ENCODE measurements around the gene YES1.

Gene YES1

GRCh38 chr18:711657-712400, 100.2 kb downstream of the YES1 start (continued):
- TF ChIP-seq, protein P1, sequence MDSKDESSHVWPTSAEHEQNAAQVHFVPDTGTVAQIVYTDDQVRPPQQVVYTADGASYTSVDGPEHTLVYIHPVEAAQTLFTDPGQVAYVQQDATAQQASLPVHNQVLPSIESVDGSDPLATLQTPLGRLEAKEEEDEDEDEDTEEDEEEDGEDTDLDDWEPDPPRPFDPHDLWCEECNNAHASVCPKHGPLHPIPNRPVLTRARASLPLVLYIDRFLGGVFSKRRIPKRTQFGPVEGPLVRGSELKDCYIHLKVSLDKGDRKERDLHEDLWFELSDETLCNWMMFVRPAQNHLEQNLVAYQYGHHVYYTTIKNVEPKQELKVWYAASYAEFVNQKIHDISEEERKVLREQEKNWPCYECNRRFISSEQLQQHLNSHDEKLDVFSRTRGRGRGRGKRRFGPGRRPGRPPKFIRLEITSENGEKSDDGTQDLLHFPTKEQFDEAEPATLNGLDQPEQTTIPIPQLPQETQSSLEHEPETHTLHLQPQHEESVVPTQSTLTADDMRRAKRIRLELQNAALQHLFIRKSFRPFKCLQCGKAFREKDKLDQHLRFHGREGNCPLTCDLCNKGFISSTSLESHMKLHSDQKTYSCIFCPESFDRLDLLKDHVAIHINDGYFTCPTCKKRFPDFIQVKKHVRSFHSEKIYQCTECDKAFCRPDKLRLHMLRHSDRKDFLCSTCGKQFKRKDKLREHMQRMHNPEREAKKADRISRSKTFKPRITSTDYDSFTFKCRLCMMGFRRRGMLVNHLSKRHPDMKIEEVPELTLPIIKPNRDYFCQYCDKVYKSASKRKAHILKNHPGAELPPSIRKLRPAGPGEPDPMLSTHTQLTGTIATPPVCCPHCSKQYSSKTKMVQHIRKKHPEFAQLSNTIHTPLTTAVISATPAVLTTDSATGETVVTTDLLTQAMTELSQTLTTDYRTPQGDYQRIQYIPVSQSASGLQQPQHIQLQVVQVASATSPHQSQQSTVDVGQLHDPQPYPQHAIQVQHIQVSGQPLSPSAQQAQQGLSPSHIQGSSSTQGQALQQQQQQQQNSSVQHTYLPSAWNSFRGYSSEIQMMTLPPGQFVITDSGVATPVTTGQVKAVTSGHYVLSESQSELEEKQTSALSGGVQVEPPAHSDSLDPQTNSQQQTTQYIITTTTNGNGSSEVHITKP (tag by site-specific recombination; IDR thresholded peaks at IDR 0.05) = peak; percentile 52
- no peak for TF ChIP-seq GLI4 (tag by site-specific recombination; IDR thresholded peaks at IDR 0.05)
- no peak for TF ChIP-seq PRDM2 (tag by site-specific recombination; IDR thresholded peaks at IDR 0.05; ENCODE audit: borderline replicate concordance)
- TF ChIP-seq KLF16 (tag by site-specific recombination; IDR thresholded peaks at IDR 0.05) = 0 out of 2 replicates have a peak, but pooled peaks have one; percentile 28
- TF ChIP-seq ZNF629 (tag by site-specific recombination; IDR thresholded peaks at IDR 0.05) = peak; percentile 66
- TF ChIP-seq IKZF3 (tag by site-specific recombination; IDR thresholded peaks at IDR 0.05) = no peak

DNA sequence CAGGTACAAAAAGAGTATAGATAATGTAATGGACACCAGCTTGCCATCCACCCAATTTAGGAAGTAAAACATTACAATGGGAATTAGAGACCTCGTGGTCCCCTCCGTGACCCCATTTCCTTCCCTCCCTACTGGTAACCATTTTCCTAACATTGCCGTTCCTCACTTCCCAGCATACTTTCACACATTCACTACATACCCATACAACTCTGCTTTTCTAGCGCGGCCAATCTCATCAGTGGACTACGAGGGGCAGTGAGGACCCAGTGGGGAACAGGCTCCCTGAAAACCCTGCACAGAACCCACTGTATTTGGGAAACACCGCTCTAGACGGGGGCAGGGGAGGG, 100.8 kb downstream of the YES1 start:
- H3K9me3 ChIP-seq (ENCODE audit: control insufficient read depth, insufficient read depth, low read depth, low read length) = no peaks in the 10 kb centered on the region
- ChIA-PET POLR2A (interaction anchor here (1.1 kb wide), 1 partner anchor 53 kb away, joined by 6 read pairs; no protein-coding TSS in a partner anchor), CTCF (interaction anchor here (0.7 to 0.9 kb wide), 3 partner anchors 9 to 1513 kb away, joined by 3 to 4 read pairs (median 3); no protein-coding TSS in a partner anchor)
- H3K4me1 ChIP-seq (ENCODE audit: control insufficient read depth, insufficient read depth, low read length) = peaks cover 4% of the 10 kb centered on the region
- H3K27ac ChIP-seq (ENCODE audit: extremely low read depth, low read depth, low read length) = no peak overlapping the region
- peak overlapping the region; percentile 48 for H3K4me3 ChIP-seq (ENCODE audit: low read depth, low read length)
- peaks cover 0 to 12% of the 10 kb centered on the region in 2 experiments; a peak in 2 of 3 replicates for H3K36me3 ChIP-seq (ENCODE audit: control insufficient read depth in 2 of 2, insufficient read depth in 1 of 2, low read length in 2 of 2)
- no peak for TF ChIP-seq KLF16 (tag by site-specific recombination; IDR thresholded peaks at IDR 0.05)
- TF ChIP-seq, protein P2, sequence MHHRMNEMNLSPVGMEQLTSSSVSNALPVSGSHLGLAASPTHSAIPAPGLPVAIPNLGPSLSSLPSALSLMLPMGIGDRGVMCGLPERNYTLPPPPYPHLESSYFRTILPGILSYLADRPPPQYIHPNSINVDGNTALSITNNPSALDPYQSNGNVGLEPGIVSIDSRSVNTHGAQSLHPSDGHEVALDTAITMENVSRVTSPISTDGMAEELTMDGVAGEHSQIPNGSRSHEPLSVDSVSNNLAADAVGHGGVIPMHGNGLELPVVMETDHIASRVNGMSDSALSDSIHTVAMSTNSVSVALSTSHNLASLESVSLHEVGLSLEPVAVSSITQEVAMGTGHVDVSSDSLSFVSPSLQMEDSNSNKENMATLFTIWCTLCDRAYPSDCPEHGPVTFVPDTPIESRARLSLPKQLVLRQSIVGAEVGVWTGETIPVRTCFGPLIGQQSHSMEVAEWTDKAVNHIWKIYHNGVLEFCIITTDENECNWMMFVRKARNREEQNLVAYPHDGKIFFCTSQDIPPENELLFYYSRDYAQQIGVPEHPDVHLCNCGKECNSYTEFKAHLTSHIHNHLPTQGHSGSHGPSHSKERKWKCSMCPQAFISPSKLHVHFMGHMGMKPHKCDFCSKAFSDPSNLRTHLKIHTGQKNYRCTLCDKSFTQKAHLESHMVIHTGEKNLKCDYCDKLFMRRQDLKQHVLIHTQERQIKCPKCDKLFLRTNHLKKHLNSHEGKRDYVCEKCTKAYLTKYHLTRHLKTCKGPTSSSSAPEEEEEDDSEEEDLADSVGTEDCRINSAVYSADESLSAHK (tag by site-specific recombination; IDR thresholded peaks at IDR 0.05) = no peak
- TF ChIP-seq ZNF223 (tag by site-specific recombination; IDR thresholded peaks at IDR 0.05) = no peak
- no peak for TF ChIP-seq GLI4 (tag by site-specific recombination; IDR thresholded peaks at IDR 0.05)
- no peak for TF ChIP-seq ZBTB8A (tag by site-specific recombination; IDR thresholded peaks at IDR 0.05)
- TF ChIP-seq PRDM1 (tag by site-specific recombination; IDR thresholded peaks at IDR 0.05) = 0 out of 2 replicates have a peak, but pooled peaks have one; percentile 11
- 0 out of 2 replicates have a peak, but pooled peaks have one; percentile 34 for TF ChIP-seq YY2 (tag by site-specific recombination; IDR thresholded peaks at IDR 0.05)
- no peak for TF ChIP-seq ZNF645 (tag by site-specific recombination; IDR thresholded peaks at IDR 0.05)
- no peak for TF ChIP-seq ZNF214 (tag by site-specific recombination; IDR thresholded peaks at IDR 0.05; ENCODE audit: borderline replicate concordance)
- TF ChIP-seq, protein P3, sequence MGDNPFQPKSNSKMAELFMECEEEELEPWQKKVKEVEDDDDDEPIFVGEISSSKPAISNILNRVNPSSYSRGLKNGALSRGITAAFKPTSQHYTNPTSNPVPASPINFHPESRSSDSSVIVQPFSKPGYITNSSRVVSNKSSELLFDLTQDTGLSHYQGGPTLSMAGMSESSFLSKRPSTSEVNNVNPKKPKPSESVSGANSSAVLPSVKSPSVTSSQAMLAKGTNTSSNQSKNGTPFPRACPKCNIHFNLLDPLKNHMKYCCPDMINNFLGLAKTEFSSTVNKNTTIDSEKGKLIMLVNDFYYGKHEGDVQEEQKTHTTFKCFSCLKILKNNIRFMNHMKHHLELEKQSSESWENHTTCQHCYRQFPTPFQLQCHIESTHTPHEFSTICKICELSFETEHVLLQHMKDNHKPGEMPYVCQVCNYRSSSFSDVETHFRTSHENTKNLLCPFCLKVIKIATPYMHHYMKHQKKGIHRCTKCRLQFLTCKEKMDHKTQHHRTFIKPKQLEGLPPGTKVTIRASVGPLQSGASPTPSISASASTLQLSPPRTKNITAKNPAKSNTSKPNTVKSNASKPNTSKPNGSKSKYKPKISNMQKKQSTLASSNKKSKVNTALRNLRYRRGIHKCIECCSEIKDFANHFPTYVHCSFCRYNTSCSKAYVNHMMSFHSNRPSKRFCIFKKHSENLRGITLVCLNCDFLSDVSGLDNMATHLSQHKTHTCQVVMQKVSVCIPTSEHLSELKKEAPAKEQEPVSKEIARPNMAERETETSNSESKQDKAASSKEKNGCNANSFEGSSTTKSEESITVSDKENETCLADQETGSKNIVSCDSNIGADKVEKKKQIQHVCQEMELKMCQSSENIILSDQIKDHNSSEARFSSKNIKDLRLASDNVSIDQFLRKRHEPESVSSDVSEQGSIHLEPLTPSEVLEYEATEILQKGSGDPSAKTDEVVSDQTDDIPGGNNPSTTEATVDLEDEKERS (tag by site-specific recombination; IDR thresholded peaks at IDR 0.05) = no peak
- TF ChIP-seq, protein P4, sequence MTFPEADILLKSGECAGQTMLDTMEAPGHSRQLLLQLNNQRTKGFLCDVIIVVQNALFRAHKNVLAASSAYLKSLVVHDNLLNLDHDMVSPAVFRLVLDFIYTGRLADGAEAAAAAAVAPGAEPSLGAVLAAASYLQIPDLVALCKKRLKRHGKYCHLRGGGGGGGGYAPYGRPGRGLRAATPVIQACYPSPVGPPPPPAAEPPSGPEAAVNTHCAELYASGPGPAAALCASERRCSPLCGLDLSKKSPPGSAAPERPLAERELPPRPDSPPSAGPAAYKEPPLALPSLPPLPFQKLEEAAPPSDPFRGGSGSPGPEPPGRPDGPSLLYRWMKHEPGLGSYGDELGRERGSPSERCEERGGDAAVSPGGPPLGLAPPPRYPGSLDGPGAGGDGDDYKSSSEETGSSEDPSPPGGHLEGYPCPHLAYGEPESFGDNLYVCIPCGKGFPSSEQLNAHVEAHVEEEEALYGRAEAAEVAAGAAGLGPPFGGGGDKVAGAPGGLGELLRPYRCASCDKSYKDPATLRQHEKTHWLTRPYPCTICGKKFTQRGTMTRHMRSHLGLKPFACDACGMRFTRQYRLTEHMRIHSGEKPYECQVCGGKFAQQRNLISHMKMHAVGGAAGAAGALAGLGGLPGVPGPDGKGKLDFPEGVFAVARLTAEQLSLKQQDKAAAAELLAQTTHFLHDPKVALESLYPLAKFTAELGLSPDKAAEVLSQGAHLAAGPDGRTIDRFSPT (tag by site-specific recombination; IDR thresholded peaks at IDR 0.05) = no peak
